ENCODE measurements around the gene PLOD2. TPM values are rescaled to one million over a fixed set of nuclear protein-coding genes. Genes with fewer than 3 reads are reported as not detected.

Gene PLOD2
- total and polyA plus RNA-seq, 2 donors (not counting 1 experiment from before 2014, with no cell fraction given), result not detected

- Mint-ChIP-seq H3K27me3 (peaks cover 27% of the 10 kb centered on the region), H3K4me3 (no peak overlapping the region), H3K4me1 (peaks cover 8% of the 10 kb centered on the region), H3K27ac (no peak overlapping the region), H3K9me3 (ENCODE audit: insufficient read depth) (no peaks in the 10 kb centered on the region)
- POLR2A ChIA-PET, result no interaction called here
- CTCF ChIA-PET, result interaction anchor here (0.6 to 1.2 kb wide), 3 partner anchors 34 to 459 kb away, joined by 3 read pairs; no protein-coding TSS in a partner anchor
- H3K4me3 ChIP-seq (ENCODE audit: control extremely low read depth in 1 of 5, extremely low read depth in 1 of 5, insufficient read depth in 1 of 5, low read depth in 2 of 5, low read length in 4 of 5), result no peak overlapping the region
- no peaks in the 10 kb centered on the region for H3K79me2 ChIP-seq (ENCODE audit: control insufficient read depth, insufficient read depth, low read length)
- no peak for DNase-seq
- no peak overlapping the region for H3K9ac ChIP-seq (ENCODE audit: low read length)
- no peaks in the 10 kb centered on the region for H4K20me1 ChIP-seq (ENCODE audit: control insufficient read depth, insufficient read depth, low read length, poor library complexity, severe bottlenecking)
- peaks cover 6 to 9% of the 10 kb centered on the region in 2 donors for H3K4me1 ChIP-seq (ENCODE audit: control insufficient read depth in 2 of 2, insufficient read depth in 2 of 2, low read length in 2 of 2)
- intact Hi-C loops (cut with micrococcal nuclease), result no loop called here
- no peaks in the 10 kb centered on the region for H3K9me3 ChIP-seq (ENCODE audit: control extremely low read depth in 1 of 3, control insufficient read depth in 2 of 3, insufficient read depth in 1 of 3, low read length in 2 of 3)
- H2AFZ ChIP-seq (ENCODE audit: insufficient read depth, low read depth, low read length, poor library complexity, severe bottlenecking), result no peak overlapping the region
- no peak for ATAC-seq (ENCODE audit: low read depth)
- no peak overlapping the region for H3K4me2 ChIP-seq (replicated peaks; ENCODE audit: low read depth, low read length, poor library complexity, severe bottlenecking)
- no peak overlapping the region for H3K27ac ChIP-seq (ENCODE audit: low read length in 2 of 2)
- WGBS (ENCODE audit: insufficient coverage), result 91% methylated on average over 4 of the region's 4 CpGs
- no peaks in the 10 kb centered on the region for H3K36me3 ChIP-seq (replicated peaks in 1 of 2; ENCODE audit: control extremely low read depth in 1 of 2, control insufficient read depth in 1 of 2, extremely low read depth in 1 of 2, insufficient read depth in 2 of 2, low read length in 1 of 2)
- peaks cover 0 to 15% (median 7%) of the 10 kb centered on the region in 4 experiments for H3K27me3 ChIP-seq (replicated peaks in 1 of 4; ENCODE audit: control extremely low read depth in 1 of 4, control insufficient read depth in 3 of 4, insufficient read depth in 4 of 4, low read length in 3 of 4)
- no peak for TF ChIP-seq CTCF (IDR thresholded peaks at IDR 0.05)
- TF ChIP-seq EZH2 (IDR thresholded peaks at IDR 0.05; ENCODE audit: borderline replicate concordance, insufficient read depth, low read depth, low read length, poor library complexity, severe bottlenecking), result no peak
Observed at GRCh38 chr3:146156095-146156494, 4.9 kb downstream of the PLOD2 start.

GRCh38 chr3:146154995-146155394, 6.0 kb downstream of the PLOD2 start:
- no peak overlapping the region for H2AFZ ChIP-seq (ENCODE audit: insufficient read depth, low read depth, low read length, poor library complexity, severe bottlenecking)
- H3K9ac ChIP-seq (ENCODE audit: low read length), result no peak overlapping the region
- Mint-ChIP-seq H3K27me3 (peaks cover 26% of the 10 kb centered on the region), H3K27ac (no peak overlapping the region), H3K4me3 (no peak overlapping the region), H3K4me1 (peaks cover 3% of the 10 kb centered on the region), H3K9me3 (ENCODE audit: insufficient read depth) (no peaks in the 10 kb centered on the region)
- ChIA-PET CTCF (no interaction called here), POLR2A (no interaction called here)
- no peaks in the 10 kb centered on the region for H3K4me1 ChIP-seq (ENCODE audit: control insufficient read depth in 2 of 2, insufficient read depth in 2 of 2, low read length in 2 of 2)
- H3K4me3 ChIP-seq (ENCODE audit: control extremely low read depth in 1 of 5, extremely low read depth in 1 of 5, insufficient read depth in 1 of 5, low read depth in 2 of 5, low read length in 4 of 5), result no peak overlapping the region
- H3K27me3 ChIP-seq (replicated peaks in 1 of 4; ENCODE audit: control extremely low read depth in 1 of 4, control insufficient read depth in 3 of 4, insufficient read depth in 4 of 4, low read length in 3 of 4), result peaks cover 0 to 12% (median 3%) of the 10 kb centered on the region in 4 experiments
- no peak overlapping the region for H3K27ac ChIP-seq (ENCODE audit: low read length in 2 of 2)
- H4K20me1 ChIP-seq (ENCODE audit: control insufficient read depth, insufficient read depth, low read length, poor library complexity, severe bottlenecking), result no peaks in the 10 kb centered on the region
- no peaks in the 10 kb centered on the region for H3K36me3 ChIP-seq (replicated peaks in 1 of 2; ENCODE audit: control extremely low read depth in 1 of 2, control insufficient read depth in 1 of 2, extremely low read depth in 1 of 2, insufficient read depth in 2 of 2, low read length in 1 of 2)
- H3K4me2 ChIP-seq (replicated peaks; ENCODE audit: low read depth, low read length, poor library complexity, severe bottlenecking), result no peak overlapping the region
- H3K79me2 ChIP-seq (ENCODE audit: control insufficient read depth, insufficient read depth, low read length), result no peaks in the 10 kb centered on the region
- ATAC-seq (ENCODE audit: low read depth) (no peak), DNase-seq (no peak)
- intact Hi-C loops (cut with micrococcal nuclease), result no loop called here
- H3K9me3 ChIP-seq (ENCODE audit: control extremely low read depth in 1 of 3, control insufficient read depth in 2 of 3, insufficient read depth in 1 of 3, low read length in 2 of 3), result no peaks in the 10 kb centered on the region
- no CpG with 5 or more reads among the region's 2 CpGs for WGBS (ENCODE audit: insufficient coverage)
- TF ChIP-seq EZH2 (IDR thresholded peaks at IDR 0.05; ENCODE audit: borderline replicate concordance, insufficient read depth, low read depth, low read length, poor library complexity, severe bottlenecking) (no peak), CTCF (IDR thresholded peaks at IDR 0.05) (no peak)
